Pancreas (tissue), 10 donors: ENCODE results near the gene MOGAT2. TPM values are rescaled to one million over a fixed set of nuclear protein-coding genes. Genes with fewer than 3 reads are reported as not detected.
"Not testable (repeated sequence)": the region's sequence is repeated elsewhere in the genome, so short reads cannot be mapped to it uniquely, and the experiment has no call there.

Source experiments
- ATAC-seq, 4 donors: fragments of 200-7000 bp; cut with Tn5 transposase; one replicate each; pipeline versions ENCODE4 v1.8.0 to v1.9.1; 2020; ENCODE audit warnings: mild to moderate bottlenecking in 4 of 4, moderate library complexity in 4 of 4
- DNase-seq, 6 donors: peaks; one replicate each; pipeline ENCODE4 v3.0.0-alpha.2; 2020
- FAIRE-seq: peaks from 2 replicates; lab custom pipeline; 2012; peaks lifted over from hg19 to GRCh38; lab: Jason Lieb, UNC
- H3K27ac ChIP-seq, 4 donors: fragments of 200-600 bp; sonication (generic); 1 replicate in 3 of 4; 2 replicates in 1 of 4; pipeline versions ENCODE4 v1.5.0 to v1.8.0; 2020
- H3K27me3 ChIP-seq, 4 donors: fragments of 200-600 bp; one replicate each; pipeline ENCODE4 v1.8.0; 2021
- H3K36me3 ChIP-seq, 3 donors: fragments of 200-600 bp; sonication (generic) in 1 of 3; one replicate each; pipeline versions ENCODE4 v1.5.0 to v1.8.0; 2020 to 2021
- H3K4me1 ChIP-seq, 3 donors: fragments of 200-600 bp; one replicate each; pipeline ENCODE4 v1.8.0; 2021
- H3K4me3 ChIP-seq, 4 donors: fragments of 200-600 bp; sonication (generic) in 2 of 4; one replicate each; pipeline versions ENCODE4 v1.5.0 to v1.8.0; 2020 to 2021
- H3K9me3 ChIP-seq, 4 donors: fragments of 200-600 bp; one replicate each; pipeline ENCODE4 v1.8.0; 2021
- WGBS, 2 donors: extraction: QIAGEN DNeasy Blood & Tissue Kit; methylation state at CpG; one replicate each; pipeline ENCODE4 v1.1.7; 2013; 5-methylcytosine and 5-hydroxymethylcytosine counted together
- intact Hi-C, 3 donors: fragments of 100-400 bp; cut with DNase I; formaldehyde crosslinking; loops; one replicate each; pipeline versions ENCODE4 v1.11.1 to v1.14.2; 2022
- polyA plus RNA-seq, 2 donors: library from polyadenylated mRNA; stranded (reverse); fragments of 200-250 nt; gene quantifications; one replicate each; pipeline ENCODE4 v1.2.3, GENCODE V29; 2013
- total RNA-seq, 6 donors: library from RNA; stranded (reverse); fragmentation: NEBNext Ultra II Directional in 4 of 6; extraction: Animal tissue kit (Norgen Biotek cat#: 25700) in 4 of 6; gene quantifications; one replicate each; pipeline versions ENCODE4 v1.2.1 to v1.2.4, GENCODE V29; 2021 to 2023
- TF ChIP-seq, protein P1 (sequence below), 4 donors: fragments of 200-600 bp; sonication (generic) in 3 of 4; IDR thresholded peaks; one replicate each; pipeline versions ENCODE4 v1.5.0 to v1.8.0; 2021; ENCODE audit warnings: antibody characterized with exemption in 4 of 4
- donor health status: healthy with polysubstance abuse.
- donor health status: DM: no; HTN: no; CAD: no; lungs with moderate emphysema.
- donor health status: DM: no; HTN: no; CAD: no.
- donor health status: control.
- donor health status: control.
- donor health status: Bipolar disorder and iron deficiency.
- donor health status: DM: yes; HTN: yes; CAD: no.
- donor health status: DM: no; HTN: no; CAD: no.
- donor health status: DM: no; HTN: no; CAD: no.
- donor health status: DM: yes; HTN: yes; CAD: no.

Gene MOGAT2
- total and polyA plus RNA-seq, 8 donors = 0.08 to 0.09 (median 0.09) TPM; not detected in 5

DNA sequence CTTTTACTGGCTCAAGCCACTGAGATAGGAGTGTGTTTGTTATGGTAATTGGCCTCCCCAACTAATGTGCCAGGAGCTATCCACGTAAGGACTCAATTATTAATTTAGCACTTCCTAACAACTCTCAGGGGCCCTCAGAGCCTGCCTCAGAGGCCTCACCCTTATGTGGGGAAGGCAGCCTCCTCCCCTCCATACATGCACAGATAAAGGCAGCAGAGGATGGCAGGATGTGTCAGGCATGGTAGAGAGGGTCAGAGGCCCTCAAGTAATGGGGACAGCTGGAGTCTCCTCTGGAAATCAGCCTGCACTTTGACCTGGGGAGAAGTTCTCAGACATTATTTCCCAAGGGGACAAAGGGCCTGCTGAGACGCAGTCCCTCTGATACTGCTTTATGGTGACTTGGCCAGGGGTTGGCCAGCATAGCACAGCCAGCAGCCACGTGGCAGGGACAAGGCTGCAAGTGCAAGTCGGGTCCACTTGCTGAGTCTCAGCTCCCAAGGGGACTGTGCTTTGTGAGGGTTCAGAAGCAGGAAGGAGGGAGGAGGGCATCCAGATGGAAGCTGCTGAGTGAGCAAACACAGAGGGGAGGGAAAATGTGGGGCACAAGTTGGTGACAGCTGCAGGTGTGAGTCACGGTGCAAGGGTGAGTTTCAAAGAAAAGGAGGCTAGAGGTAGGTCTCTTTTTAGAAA lies 17.0 kb downstream of the MOGAT2 start:
- 74 to 78% methylated on average over 5 of the region's 5 CpGs for WGBS, 2 donors
- no peak overlapping the region for H3K27ac ChIP-seq
- intact Hi-C loops = no loop called here

DNA sequence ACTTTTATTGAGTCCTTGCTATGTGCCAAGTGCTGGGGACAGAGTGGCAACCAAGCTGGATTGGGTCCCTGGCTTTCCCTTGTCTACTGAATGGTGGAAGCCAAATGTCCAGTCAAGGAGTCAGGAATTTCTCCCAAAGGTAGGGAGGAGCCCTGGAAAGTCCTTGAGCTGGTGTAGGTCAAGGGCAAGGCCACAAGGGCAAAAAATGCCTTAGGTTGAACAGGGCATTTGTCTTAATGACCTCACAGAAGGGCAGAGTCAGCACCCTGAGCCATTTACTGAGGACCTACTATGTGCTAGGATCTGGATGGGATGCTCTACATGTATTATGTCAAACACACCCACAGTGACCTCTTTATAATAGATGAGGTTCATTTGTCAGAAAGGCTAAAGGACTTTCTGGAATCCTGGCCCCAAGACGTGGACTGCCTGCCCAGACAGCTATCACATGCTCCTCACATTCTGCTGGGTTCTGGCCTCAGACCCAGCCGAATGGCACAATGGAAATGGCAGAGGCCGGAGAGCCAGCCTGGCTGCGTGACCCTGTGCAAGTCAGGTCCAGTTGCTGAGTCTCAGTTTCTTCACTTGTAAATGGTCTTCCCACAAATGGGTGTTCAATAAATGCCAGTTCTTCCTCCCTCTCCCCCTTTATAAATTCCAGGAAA lies 17.7 kb downstream of the MOGAT2 start:
- no peaks in the 10 kb centered on the region for H3K36me3 ChIP-seq
- no peaks in the 10 kb centered on the region for H3K27me3 ChIP-seq
- FAIRE-seq = no peak
- no peaks in the 10 kb centered on the region for H3K4me1 ChIP-seq
- ATAC-seq = peak in 1 of 4 donors; percentile 26
- no peak overlapping the region for H3K4me3 ChIP-seq
- H3K9me3 ChIP-seq = no peaks in the 10 kb centered on the region
- 94 to 96% methylated on average over 4 of the region's 4 CpGs for WGBS, 2 donors
- TF ChIP-seq, protein P1, sequence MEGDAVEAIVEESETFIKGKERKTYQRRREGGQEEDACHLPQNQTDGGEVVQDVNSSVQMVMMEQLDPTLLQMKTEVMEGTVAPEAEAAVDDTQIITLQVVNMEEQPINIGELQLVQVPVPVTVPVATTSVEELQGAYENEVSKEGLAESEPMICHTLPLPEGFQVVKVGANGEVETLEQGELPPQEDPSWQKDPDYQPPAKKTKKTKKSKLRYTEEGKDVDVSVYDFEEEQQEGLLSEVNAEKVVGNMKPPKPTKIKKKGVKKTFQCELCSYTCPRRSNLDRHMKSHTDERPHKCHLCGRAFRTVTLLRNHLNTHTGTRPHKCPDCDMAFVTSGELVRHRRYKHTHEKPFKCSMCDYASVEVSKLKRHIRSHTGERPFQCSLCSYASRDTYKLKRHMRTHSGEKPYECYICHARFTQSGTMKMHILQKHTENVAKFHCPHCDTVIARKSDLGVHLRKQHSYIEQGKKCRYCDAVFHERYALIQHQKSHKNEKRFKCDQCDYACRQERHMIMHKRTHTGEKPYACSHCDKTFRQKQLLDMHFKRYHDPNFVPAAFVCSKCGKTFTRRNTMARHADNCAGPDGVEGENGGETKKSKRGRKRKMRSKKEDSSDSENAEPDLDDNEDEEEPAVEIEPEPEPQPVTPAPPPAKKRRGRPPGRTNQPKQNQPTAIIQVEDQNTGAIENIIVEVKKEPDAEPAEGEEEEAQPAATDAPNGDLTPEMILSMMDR (IDR thresholded peaks at IDR 0.05) = no peak
- H3K27ac ChIP-seq = no peak overlapping the region
- no peak for DNase-seq
- intact Hi-C loops = no loop called here

More for the DNA sequence above, 17.0 kb downstream of the MOGAT2 start:
- Histone ChIP-seq H3K4me1 (no peaks in the 10 kb centered on the region), H3K27me3 (no peaks in the 10 kb centered on the region), H3K4me3 (no peak overlapping the region), H3K36me3 (no peaks in the 10 kb centered on the region), H3K9me3 (no peaks in the 10 kb centered on the region)
- peak in 2 of 4 donors; percentile 67 to 77 for ATAC-seq
- no peak for FAIRE-seq
- TF ChIP-seq, protein P1 (IDR thresholded peaks at IDR 0.05) = no peak
- DNase-seq = no peak

- no peaks in the 10 kb centered on the region for H3K27me3 ChIP-seq
These were observed 19.7 kb downstream of the MOGAT2 start for GRCh38 chr11:75737314-75737713.

GRCh38 chr11:75740681-75741080 lies 23.0 kb downstream of the MOGAT2 start:
- intact Hi-C loops = no loop called here
- FAIRE-seq (no peak), ATAC-seq (no peak), DNase-seq (no peak)
- no peaks in the 10 kb centered on the region for H3K27me3 ChIP-seq
- H3K36me3 ChIP-seq = no peaks in the 10 kb centered on the region
- no peak overlapping the region for H3K4me3 ChIP-seq
- WGBS, 2 donors = 98 to 100% methylated on average over 1 of the region's 1 CpG
- H3K9me3 ChIP-seq = no peaks in the 10 kb centered on the region
- H3K27ac ChIP-seq = no peak overlapping the region
- TF ChIP-seq, protein P1 (IDR thresholded peaks at IDR 0.05) = no peak
- no peaks in the 10 kb centered on the region for H3K4me1 ChIP-seq

More at GRCh38 chr11:75737314-75737713, 19.7 kb downstream of the MOGAT2 start:
- WGBS, 2 donors = 84 to 92% methylated on average over 6 of the region's 6 CpGs
- Histone ChIP-seq H3K36me3 (no peaks in the 10 kb centered on the region), H3K4me3 (no peak overlapping the region), H3K9me3 (no peaks in the 10 kb centered on the region), H3K27ac (no peak overlapping the region), H3K4me1 (no peaks in the 10 kb centered on the region)
- no peak for FAIRE-seq
- ATAC-seq = no peak
- TF ChIP-seq, protein P1 (IDR thresholded peaks at IDR 0.05) = no peak
- intact Hi-C loops = no loop called here
- no peak for DNase-seq

DNA sequence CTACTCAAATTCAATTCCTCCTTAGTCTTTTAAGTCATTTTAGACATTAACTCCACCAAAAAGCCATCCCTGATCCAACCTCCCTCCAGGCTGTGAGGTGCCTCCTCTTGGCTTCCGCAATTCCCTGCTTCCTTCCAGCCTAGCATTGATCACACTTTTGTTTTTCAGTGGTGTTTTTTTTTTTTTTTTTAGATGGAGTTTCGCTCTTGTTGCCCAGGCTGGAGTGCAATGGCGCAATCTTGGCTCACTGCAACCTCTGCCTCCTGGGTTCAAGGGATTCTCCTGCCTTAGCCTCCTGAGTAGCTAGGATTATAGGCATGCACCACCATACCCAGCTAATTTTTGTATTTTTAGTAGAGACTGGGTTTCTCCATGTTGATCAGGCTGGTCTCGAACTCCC lies 25.5 kb downstream of the MOGAT2 start:
- FAIRE-seq, H3K4me1 ChIP-seq, intact Hi-C loops, H3K9me3 ChIP-seq, H3K27ac ChIP-seq, DNase-seq, H3K4me3 ChIP-seq, ATAC-seq, H3K36me3 ChIP-seq, H3K27me3 ChIP-seq: not testable (repeated sequence)
- 94 to 98% methylated on average over 4 of the region's 4 CpGs for WGBS, 2 donors
